GM13977 (cell line): ENCODE data around the gene PAN3.

Source experiments
- DNase-seq: peaks from one replicate; pipeline ENCODE4 v3.0.0; 2012; ENCODE audit warnings: low spot score
- CTCF ChIP-seq: IDR thresholded peaks from 2 replicates; pipeline ENCODE4 v1.5.1; 2012; ENCODE audit warnings: mild to moderate bottlenecking, control low read depth; ENCODE audit not compliant: insufficient read depth; ENCODE audit errors: extremely low read depth, missing control alignments
- in situ Hi-C: fragments of 300-500 bp; cut with MboI; formaldehyde crosslinking; loops from one replicate; pipeline ENCODE4 v1.12.0; 2022; ENCODE audit warnings: low sequenced_read_pairs, low pct_unique_long_range_greater_than_20kb, mixed read lengths, inconsistent platforms; ENCODE audit not compliant: unreplicated experiment

The PAN3 gene

GRCh38 chr13:28251466-28251865 is 113.1 kb downstream of the PAN3 start:
- in situ Hi-C loops = no loop called here
- DNase-seq = no peak
- no peak for TF ChIP-seq CTCF

- in situ Hi-C loops = no loop called here
- TF ChIP-seq CTCF = no peak
- no peak for DNase-seq
Measured at GRCh38 chr13:28252547-28252946, 114.2 kb downstream of the PAN3 start.

GRCh38 chr13:28257305-28257704 is 119.0 kb downstream of the PAN3 start:
- DNase-seq = no peak
- in situ Hi-C loops = no loop called here
- TF ChIP-seq CTCF = no peak

GRCh38 chr13:28258417-28258816 is 120.1 kb downstream of the PAN3 start:
- TF ChIP-seq CTCF = no peak
- in situ Hi-C loops = no loop called here
- no peak for DNase-seq

GRCh38 chr13:28267497-28267896 is 129.2 kb downstream of the PAN3 start:
- in situ Hi-C loops = no loop called here
- TF ChIP-seq CTCF = no peak
- DNase-seq = no peak

GRCh38 chr13:28268800-28269223 is 130.5 kb downstream of the PAN3 start:
- peak; percentile 73 for DNase-seq
- peak; percentile 36 for TF ChIP-seq CTCF
- in situ Hi-C loops = no loop called here
